ENCODE results near the gene DNAJB2.
"Not testable (repeated sequence)": the region's sequence is repeated elsewhere in the genome, so short reads cannot be mapped to it uniquely, and the experiment has no call there.

The DNAJB2 gene

GRCh38 chr2:219285373-219285735 is 6.2 kb downstream of the DNAJB2 start:
- DNase-seq (ENCODE audit: low read depth), result no peak

DNA sequence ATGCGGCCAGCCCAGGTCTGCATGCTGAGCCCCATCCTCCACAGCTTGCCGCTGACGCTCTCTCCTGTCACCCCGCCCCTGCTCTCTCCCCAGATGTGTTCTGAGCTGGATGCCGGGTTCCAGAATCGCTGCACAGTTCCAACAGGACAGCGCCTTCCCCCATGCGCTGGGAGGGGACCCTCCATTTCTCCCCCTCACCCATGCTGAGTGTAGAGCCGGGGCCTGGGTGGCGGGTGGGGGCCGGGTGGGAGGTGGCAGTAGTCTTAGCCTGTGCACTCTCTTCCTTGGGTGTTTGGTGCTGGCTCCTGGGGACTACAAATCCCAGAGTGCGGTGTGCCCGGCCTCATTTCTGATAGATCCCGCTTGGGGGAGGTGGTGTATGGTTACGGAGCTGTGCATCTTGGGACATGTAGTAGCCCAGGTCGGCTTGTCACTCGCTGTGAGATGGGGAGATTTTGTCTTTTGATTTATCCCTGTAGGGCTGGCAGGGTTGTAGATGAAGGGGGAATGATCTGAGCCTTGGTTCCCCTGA is 6.8 kb downstream of the DNAJB2 start:
- no peak for DNase-seq (ENCODE audit: low read depth)

- DNase-seq (ENCODE audit: low read depth), result no peak
Observed at GRCh38 chr2:219286436-219287115, 7.4 kb downstream of the DNAJB2 start.

GRCh38 chr2:219287116-219287440 is 7.9 kb downstream of the DNAJB2 start:
- DNase-seq (ENCODE audit: low read depth), result not testable (repeated sequence)

- DNase-seq (ENCODE audit: low read depth), result no peak
Observed at GRCh38 chr2:219287580-219288265, 8.6 kb downstream of the DNAJB2 start.

- no peak for DNase-seq (ENCODE audit: low read depth)
Observed at GRCh38 chr2:219289195-219289536, 10.0 kb downstream of the DNAJB2 start.

DNA sequence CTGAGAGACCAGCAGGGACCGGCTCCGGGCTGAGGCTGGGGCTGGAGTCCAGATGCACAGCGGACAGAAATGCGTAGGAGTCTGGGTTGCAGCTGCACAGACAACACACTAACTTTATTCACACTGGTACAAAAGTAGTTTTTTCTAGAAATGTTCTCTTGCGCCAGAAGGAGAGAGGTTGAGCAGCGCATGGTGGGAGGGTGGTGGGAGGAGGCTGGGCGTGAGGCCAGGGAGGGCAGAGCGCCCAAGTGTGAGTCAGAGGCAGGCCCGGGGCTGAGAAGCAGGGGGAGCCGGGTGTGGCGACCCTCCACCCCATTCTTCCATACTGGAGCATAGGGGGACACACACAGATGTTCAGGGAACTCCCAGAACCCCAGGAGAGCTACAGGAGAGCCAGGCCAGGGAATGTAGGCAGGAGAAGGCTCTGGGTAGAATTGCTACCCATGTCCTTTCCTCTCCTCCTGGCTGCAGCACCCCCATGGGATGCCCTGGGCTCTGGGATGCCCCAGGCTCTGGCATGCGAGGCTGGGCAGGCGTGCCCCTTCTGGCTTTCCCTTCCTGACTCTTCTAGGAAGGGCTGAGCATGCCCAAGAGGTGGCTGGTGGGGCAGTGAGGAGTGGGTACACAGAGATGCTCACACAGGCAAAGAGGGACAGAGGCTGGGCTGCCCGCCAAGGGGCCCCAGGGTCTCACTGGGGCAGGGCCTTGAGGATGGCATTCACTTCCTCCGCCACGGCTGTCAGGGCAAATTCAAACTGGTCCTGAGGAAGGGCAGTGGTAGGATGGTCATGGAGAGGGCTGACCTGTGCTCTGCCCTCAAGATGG is 10.6 kb downstream of the DNAJB2 start:
- no peak for DNase-seq (ENCODE audit: low read depth)

DNA sequence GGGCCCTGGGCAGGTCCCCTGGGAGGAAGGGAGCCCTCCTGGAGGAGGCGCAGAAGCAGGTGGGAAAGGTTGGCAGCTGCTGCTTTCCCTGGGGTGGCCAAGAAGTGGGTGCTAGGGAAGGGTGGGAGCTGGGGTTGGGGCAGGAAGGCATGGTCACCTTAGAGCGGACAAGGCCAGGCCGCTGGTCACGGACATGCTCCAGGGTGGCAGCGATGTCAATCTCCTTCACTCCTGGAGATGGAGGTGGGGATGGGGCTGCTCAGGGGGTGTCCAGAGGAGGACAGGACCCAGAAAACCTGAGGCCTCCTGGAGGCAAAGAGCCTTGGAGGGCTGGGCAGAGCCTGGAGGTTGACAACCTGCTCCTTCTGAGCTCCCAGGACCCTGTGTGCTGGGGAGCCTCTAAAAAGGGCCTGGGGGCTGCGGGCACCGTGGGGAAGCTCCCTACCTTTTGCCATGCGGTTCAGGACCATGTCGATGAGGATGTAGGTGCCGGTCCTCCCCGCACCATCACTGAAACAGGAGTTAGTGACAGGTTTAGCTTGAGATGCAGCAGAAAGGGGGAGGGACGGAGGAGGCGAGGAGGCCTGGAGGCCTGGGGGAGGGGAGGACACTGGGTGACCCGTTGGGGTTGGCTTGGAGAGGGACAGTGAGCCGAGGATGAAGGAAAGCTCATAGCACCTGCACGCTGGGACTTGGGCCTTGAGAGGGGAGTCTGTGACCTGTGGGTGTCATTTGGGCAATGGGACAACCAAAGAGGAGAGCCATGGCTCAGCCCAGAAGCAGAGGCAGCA is 11.4 kb downstream of the DNAJB2 start:
- no peak for DNase-seq (ENCODE audit: low read depth)

DNA sequence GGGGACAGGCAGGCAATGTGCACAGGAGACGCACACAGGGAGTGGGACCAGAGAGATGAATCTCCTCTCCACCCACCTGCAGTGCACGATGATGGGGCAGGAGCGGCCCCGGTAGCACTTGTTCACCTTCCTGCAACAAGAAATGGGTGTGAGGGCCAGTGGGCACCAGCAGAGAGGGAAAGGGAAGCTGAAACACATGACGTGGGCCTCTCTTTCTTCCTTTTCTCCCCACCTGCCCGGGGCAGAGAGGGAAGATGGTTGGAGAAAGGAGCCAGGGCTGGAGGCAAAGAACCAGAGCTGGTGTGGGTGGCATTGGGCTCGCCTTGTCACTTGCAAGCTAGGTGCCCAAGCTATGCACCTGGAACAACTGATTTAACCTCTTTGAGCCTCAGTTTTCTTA is 12.2 kb downstream of the DNAJB2 start:
- DNase-seq (ENCODE audit: low read depth), result no peak

DNA sequence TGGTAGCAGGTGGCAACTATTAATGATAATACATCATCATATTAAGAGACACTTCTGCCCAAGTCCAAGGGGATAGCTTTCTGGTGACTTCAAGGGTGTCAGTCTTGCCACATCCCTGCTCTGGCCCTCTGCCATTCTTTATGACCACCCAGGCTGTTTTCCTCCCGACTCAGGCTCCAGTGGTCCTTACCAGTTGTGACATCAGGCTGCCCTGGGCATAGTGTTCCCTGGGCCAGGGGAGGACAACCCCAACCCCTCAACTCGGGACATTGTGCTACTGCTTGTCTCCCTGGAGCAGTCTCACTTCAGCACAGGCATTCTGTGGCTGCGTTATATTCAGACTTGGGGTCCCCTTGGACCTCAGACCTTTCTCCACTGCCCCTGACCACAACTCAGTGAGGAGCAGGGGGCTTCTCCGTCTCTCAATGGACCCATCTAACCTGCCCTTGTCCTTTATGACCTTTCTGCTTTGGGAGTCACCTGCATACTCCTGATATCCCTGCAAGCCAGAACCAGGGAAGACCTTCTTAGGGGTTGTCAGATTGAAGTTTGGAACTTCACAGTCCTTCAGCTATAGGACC is 12.8 kb downstream of the DNAJB2 start:
- DNase-seq (ENCODE audit: low read depth), result no peak

GRCh38 chr2:219292616-219293015 is 13.4 kb downstream of the DNAJB2 start:
- DNase-seq (ENCODE audit: low read depth), result no peak

DNA sequence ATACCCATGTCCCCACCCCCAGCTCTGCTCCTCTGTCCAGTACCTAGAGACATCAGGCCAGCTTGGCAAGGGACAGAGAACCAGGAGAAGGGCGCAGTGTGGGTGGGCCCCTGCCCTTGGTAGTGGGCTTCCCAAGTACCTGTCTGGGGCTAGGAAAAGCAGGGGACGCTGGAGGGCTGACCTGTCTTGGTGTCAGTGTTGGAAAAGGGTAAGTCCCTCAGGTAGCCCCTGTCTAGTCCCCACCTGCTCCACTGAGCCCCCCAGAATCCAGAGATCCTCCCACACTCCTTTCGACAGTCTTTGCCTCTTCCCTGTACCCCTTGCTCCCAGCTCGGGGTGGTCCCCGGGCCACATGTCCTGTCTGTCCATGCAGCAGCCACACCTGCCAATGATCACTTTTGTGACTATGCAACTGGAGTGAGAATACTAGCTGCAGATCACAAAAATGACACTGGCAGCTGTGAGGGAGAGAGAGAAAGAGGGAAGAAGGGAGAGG is 14.6 kb downstream of the DNAJB2 start:
- DNase-seq (ENCODE audit: low read depth), result no peak

GRCh38 chr2:219294356-219295351 is 15.5 kb downstream of the DNAJB2 start:
- DNase-seq (ENCODE audit: low read depth), result peak; percentile 86

DNA sequence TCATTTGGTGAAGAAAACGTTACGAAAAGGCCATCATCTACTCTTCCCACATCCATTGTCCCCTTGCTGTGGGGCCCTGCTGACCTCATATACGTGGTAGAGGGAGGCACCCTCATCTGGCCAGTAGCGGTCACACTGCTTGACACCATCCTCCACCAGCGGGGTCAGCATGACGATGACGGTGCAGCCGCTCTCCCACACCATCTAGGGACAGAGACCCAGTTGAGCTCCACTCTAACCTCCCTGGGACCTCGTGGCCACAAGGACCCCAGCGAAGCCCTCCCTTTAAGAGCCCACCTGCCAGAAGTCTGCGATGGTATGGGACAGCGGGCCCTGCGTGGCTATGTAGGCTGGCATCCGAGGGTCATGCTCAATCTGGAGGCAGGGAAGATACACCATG is 17.0 kb downstream of the DNAJB2 start:
- DNase-seq (ENCODE audit: low read depth), result no peak

DNA sequence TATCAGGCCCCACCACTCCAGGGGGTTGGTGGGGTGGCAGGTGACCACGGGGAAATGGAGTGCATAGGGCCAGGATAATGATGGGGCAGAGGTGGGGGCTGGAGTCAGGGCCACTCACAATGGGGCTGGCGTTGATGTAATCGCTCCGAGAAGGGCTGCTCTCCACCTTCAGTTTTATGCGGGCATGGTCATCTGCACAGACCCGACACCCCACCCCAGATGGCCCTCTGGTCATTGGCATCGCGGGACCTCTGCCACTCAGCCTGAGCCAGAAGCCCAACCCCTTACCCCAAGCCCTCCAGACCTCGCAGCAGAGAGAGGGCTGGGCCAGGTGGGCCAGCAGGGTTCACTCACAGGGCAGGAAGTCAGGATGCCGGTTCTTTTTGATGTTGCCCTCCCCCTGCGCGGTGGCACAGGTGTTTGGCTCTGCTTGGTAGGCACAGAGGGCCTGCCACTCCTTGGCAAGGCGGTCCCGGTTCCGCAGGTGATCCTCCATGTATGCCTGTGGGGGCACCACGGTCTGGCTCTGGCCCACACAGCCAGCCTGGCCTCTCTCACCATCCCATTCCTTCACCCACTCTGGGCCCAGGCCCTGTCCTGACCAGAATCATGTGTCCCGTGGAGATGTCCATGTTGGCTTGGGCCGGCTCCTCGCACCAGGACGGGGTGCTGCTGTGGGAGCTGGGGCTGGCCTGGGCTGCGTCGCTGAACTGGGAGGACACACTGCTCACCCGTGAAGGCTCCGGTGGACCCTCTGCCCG is 17.6 kb downstream of the DNAJB2 start:
- no peak for DNase-seq (ENCODE audit: low read depth)

DNA sequence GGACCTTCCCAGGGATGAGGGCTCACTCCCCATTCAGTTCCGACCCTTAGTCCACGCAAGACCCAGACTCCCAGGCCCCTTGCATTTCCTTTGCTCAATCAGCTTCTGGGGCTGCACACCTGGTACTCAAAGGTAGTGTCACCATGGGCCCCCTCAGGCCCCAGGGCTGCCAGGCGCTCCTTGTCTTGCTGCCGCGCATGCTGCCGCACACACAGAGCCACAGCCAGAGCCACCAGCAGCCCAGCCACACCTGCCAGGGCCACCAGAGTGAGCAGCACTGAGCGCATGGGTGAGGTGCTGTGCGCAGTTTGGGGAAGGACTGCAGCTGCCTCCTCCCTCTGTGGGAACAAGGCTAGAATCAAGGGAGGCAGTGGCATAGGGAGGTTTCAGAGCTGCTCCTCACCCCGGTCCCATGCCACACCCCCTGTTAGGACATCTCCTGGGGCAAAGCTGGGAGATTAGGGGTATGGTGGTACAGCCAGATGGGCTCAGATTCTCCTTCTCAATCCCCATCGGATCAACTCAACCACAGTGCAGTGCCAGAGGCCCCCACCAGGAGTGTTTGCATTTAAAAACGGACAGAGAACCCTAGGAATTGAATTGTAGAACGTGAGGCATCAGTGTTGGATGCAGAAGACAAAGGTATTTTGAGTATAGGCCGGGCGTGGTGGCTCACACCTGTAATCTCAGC is 18.7 kb downstream of the DNAJB2 start:
- DNase-seq (ENCODE audit: low read depth), result no peak

DNA sequence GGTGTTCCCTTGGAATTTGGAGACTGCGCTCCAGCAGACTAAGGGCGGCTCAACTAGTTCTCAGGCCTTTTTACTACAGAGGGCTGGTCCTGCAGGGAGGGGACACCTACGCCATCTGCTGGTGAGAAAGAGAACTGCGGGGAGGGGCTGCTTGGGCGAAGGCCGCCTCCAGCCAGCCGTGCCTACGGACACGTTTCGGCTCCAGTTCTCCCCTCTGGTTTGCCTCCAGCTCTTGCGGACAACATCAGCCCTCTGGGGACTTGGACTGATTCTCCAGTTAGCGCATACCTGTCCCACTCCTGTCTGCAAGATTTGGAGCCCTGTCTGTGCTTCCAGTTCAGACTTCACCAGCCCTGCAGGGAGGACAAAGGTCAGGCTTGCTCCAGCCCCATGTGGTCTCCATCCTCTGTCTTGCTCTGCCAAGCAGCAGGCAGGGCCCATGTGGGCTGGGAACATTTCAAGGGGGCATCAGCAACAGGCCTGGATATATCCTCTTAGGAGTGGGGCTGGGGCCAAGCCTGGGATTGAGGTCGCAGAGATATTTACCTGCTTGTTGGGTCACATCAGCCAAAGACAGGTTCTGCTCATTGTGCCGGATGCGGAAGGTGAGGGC is 19.7 kb downstream of the DNAJB2 start:
- DNase-seq (ENCODE audit: low read depth), result peak; percentile 81

DNA sequence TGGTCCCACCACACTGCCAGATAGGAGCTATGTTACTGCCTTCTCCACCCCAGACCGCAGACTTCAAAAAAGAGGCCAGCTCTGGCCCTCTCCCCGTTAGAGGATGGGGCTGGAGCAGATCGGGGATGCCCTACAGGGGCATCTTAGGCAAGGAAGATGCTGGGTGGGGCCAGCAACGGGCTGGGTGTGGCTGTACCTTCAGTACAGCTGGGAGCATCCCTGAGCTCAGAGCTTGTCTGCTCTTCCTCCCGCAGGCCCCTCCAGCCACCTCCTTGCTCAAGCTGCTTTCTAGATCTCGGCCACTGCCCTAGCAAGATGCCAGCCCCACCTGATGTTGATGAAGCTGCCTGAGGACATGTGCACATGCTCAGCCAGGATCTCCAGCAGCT is 20.2 kb downstream of the DNAJB2 start:
- no peak for DNase-seq (ENCODE audit: low read depth)

DNA sequence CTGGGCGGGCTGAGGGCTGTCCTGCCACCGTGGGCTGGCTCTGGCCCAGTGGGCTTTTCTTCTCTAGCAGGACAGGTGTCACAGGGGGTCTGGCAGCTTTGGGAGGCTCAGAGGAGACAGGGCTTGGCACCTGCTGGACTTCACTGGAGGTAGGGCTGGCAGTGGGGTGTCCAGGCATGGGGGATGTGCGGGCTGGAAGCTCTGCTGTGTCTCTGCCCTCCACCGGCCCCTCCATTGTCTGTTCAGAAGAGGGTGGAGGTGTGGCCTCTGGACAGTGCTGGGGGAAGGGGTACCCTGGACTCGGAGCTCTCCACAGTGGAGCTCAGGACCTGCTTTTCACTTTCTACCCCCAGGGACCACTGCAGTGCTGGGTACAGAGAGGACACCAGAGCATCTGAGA is 20.9 kb downstream of the DNAJB2 start:
- no peak for DNase-seq (ENCODE audit: low read depth)

All from activated T-cell treated with anti-CD3 and anti-CD28 coated beads for 1 hour (primary cell).